GM19467 (cell line): ENCODE data around the gene PRKAG2.

ENCODE experiments used
- ATAC-seq: cut with Tn5 transposase; IDR thresholded peaks from one replicate; pipeline ENCODE4 v1.9.1; 2021; ENCODE audit warnings: mild to moderate bottlenecking, moderate library complexity; ENCODE audit not compliant: unreplicated experiment

Gene PRKAG2

GRCh38 chr7:151732834-151733592 is 143.9 kb downstream of the PRKAG2 start:
- ATAC-seq, result no peak

- ATAC-seq, result no peak
These were observed 144.6 kb downstream of the PRKAG2 start for GRCh38 chr7:151732292-151732691.

GRCh38 chr7:151731022-151731441 is 145.9 kb downstream of the PRKAG2 start:
- no peak for ATAC-seq

GRCh38 chr7:151730591-151730990 is 146.3 kb downstream of the PRKAG2 start:
- ATAC-seq, result no peak

- ATAC-seq, result no peak
These were observed 147.4 kb downstream of the PRKAG2 start for GRCh38 chr7:151729521-151729921.

- ATAC-seq, result no peak
These were observed 148.2 kb downstream of the PRKAG2 start for GRCh38 chr7:151728746-151729145.

GRCh38 chr7:151728286-151728660 is 148.6 kb downstream of the PRKAG2 start:
- ATAC-seq, result no peak

- no peak for ATAC-seq
These were observed 149.2 kb downstream of the PRKAG2 start for GRCh38 chr7:151727579-151728285.

- ATAC-seq, result no peak
These were observed 150.0 kb downstream of the PRKAG2 start for GRCh38 chr7:151726652-151727578.

GRCh38 chr7:151725844-151726651 is 150.9 kb downstream of the PRKAG2 start:
- ATAC-seq, result no peak

- ATAC-seq, result no peak
These were observed 151.9 kb downstream of the PRKAG2 start for GRCh38 chr7:151724920-151725584.

- ATAC-seq, result no peak
These were observed 152.5 kb downstream of the PRKAG2 start for GRCh38 chr7:151724250-151724915.

- no peak for ATAC-seq
These were observed 153.6 kb downstream of the PRKAG2 start for GRCh38 chr7:151723321-151723720.

GRCh38 chr7:151722533-151722932 is 154.4 kb downstream of the PRKAG2 start:
- no peak for ATAC-seq

GRCh38 chr7:151721694-151722093 is 155.2 kb downstream of the PRKAG2 start:
- no peak for ATAC-seq

- no peak for ATAC-seq
These were observed 155.7 kb downstream of the PRKAG2 start for GRCh38 chr7:151721236-151721635.

- no peak for ATAC-seq
These were observed 156.6 kb downstream of the PRKAG2 start for GRCh38 chr7:151720280-151720679.

- no peak for ATAC-seq
These were observed 157.0 kb downstream of the PRKAG2 start for GRCh38 chr7:151719897-151720242.
